Uterus (tissue), 4 donors: ENCODE data around the gene GPLD1. TPM values are rescaled to one million over a fixed set of nuclear protein-coding genes. Genes with fewer than 3 reads are reported as not detected.
"Not testable (repeated sequence)": the region's sequence is repeated elsewhere in the genome, so short reads cannot be mapped to it uniquely, and the experiment has no call there.

Experiments used
- DNase-seq, 2 donors: peaks; one replicate each; pipeline ENCODE4 v3.0.0-alpha.2; 2019 to 2020
- H3K27ac ChIP-seq, 2 donors: fragments of 200-600 bp; sonication (generic); 1 replicate in 1 of 2; 2 replicates in 1 of 2; pipeline ENCODE4 v1.5.1; 2016 to 2018
- H3K27me3 ChIP-seq, 2 donors: fragments of 200-600 bp; sonication (generic); one replicate each; pipeline ENCODE4 v1.5.1; 2018 to 2019; ENCODE audit warnings: control low read depth in 1 of 2
- H3K36me3 ChIP-seq, 2 donors: fragments of 200-600 bp; sonication (generic); one replicate each; pipeline ENCODE4 v1.5.1; 2019; ENCODE audit warnings: control low read depth in 1 of 2
- H3K4me1 ChIP-seq, 2 donors: fragments of 200-600 bp; sonication (generic); one replicate each; pipeline ENCODE4 v1.5.1; 2018 to 2019; ENCODE audit warnings: control low read depth in 1 of 2
- H3K4me3 ChIP-seq, 2 donors: fragments of 200-600 bp; sonication (generic); 1 replicate in 1 of 2; 2 replicates in 1 of 2; pipeline ENCODE4 v1.5.1; 2018 to 2019; ENCODE audit warnings: mild to moderate bottlenecking in 1 of 2
- H3K9me3 ChIP-seq, 2 donors: fragments of 200-600 bp; sonication (generic); one replicate each; pipeline ENCODE4 v1.5.1; 2019; ENCODE audit warnings: control low read depth in 1 of 2
- POLR2A ChIP-seq, 2 donors: fragments of 450-650 bp; IDR thresholded peaks; one replicate each; pipeline ENCODE4 v1.6.1; 2016; ENCODE audit warnings: antibody characterized with exemption in 2 of 2, mild to moderate bottlenecking in 1 of 2, moderate library complexity in 1 of 2
- intact Hi-C: fragments of 100-400 bp; cut with DNase I; formaldehyde crosslinking; loops from one replicate; pipeline ENCODE4 v1.15.1; 2023; ENCODE audit warnings: low total_unique reads
- total RNA-seq, 4 donors: library from RNA; depleted of rRNA in 3 of 4; stranded (reverse); fragments of >200 nt in 3 of 4; gene quantifications; one replicate each; pipeline versions ENCODE4 v1.1.0 to v1.2.4, GENCODE V29; 2014 to 2023
- TF ChIP-seq, protein P1 (sequence below), 4 experiments: fragments of 200-600 bp in 2 of 4; fragments of 450-650 bp in 2 of 4; sonication (generic) in 2 of 4; IDR thresholded peaks; one replicate each; pipeline ENCODE4 v1.5.1; 2016 to 2019; ENCODE audit warnings: antibody characterized with exemption in 4 of 4, mild to moderate bottlenecking in 2 of 4, moderate library complexity in 1 of 4
- donor health status: DM: yes; HTN: yes; CAD: no.

Gene GPLD1
- total RNA-seq, 4 donors from 2014 or later, result under 0.01 to 6.5 (median 3.7) TPM

DNA sequence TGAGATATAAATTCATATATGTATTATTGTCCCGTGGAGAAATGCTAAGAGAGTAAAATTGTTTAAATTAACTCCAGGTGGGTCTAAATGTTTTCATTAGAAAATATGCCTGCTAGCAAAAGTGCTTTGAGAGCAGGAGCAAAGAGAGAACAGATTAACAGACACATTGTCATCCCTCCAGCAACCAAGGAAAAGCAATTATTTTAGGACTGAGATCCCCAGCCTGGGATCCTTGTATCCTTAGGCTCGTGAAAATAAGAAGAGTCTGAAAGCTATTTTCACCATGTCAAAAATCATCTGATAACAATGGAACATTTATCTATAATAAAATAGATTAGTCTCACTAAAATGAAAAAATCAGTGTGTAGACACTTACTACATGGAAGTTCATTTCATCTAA, 98.2 kb downstream of the GPLD1 start:
- Histone ChIP-seq H3K9me3 (no peaks in the 10 kb centered on the region), H3K27me3 (no peaks in the 10 kb centered on the region), H3K4me1 (no peaks in the 10 kb centered on the region), H3K4me3 (no peak overlapping the region), H3K36me3 (no peaks in the 10 kb centered on the region), H3K27ac (no peak overlapping the region)
- no peak for DNase-seq
- no peak for TF ChIP-seq POLR2A (IDR thresholded peaks at IDR 0.05)
- TF ChIP-seq, protein P1, sequence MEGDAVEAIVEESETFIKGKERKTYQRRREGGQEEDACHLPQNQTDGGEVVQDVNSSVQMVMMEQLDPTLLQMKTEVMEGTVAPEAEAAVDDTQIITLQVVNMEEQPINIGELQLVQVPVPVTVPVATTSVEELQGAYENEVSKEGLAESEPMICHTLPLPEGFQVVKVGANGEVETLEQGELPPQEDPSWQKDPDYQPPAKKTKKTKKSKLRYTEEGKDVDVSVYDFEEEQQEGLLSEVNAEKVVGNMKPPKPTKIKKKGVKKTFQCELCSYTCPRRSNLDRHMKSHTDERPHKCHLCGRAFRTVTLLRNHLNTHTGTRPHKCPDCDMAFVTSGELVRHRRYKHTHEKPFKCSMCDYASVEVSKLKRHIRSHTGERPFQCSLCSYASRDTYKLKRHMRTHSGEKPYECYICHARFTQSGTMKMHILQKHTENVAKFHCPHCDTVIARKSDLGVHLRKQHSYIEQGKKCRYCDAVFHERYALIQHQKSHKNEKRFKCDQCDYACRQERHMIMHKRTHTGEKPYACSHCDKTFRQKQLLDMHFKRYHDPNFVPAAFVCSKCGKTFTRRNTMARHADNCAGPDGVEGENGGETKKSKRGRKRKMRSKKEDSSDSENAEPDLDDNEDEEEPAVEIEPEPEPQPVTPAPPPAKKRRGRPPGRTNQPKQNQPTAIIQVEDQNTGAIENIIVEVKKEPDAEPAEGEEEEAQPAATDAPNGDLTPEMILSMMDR (IDR thresholded peaks at IDR 0.05), result no peak
- intact Hi-C loops, result no loop called here

DNA sequence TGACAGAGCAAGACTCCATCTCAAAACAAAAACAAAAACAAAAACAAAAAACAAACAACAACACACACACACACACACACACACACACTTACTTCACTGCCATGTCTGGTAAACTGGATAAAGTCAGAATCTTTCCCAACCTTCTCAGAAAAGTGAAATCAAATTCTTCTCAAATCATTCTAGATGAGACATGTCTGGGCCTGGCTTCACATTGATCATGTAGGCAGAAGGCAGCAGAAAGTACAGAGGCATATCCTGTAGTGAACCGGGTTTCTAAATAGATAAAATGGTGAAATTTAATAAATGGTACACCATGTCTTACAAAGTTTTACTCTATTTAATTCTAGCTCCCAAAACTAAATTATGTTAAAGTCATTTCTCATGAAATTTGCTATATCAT, 101.6 kb downstream of the GPLD1 start:
- intact Hi-C loops, result no loop called here
- Histone ChIP-seq H3K36me3 (no peaks in the 10 kb centered on the region), H3K4me1 (no peaks in the 10 kb centered on the region), H3K27me3 (no peaks in the 10 kb centered on the region), H3K4me3 (no peak overlapping the region), H3K9me3 (no peaks in the 10 kb centered on the region), H3K27ac (no peak overlapping the region)
- no peak for TF ChIP-seq POLR2A (IDR thresholded peaks at IDR 0.05)
- TF ChIP-seq, protein P1 (IDR thresholded peaks at IDR 0.05), result no peak
- DNase-seq, result no peak

DNA sequence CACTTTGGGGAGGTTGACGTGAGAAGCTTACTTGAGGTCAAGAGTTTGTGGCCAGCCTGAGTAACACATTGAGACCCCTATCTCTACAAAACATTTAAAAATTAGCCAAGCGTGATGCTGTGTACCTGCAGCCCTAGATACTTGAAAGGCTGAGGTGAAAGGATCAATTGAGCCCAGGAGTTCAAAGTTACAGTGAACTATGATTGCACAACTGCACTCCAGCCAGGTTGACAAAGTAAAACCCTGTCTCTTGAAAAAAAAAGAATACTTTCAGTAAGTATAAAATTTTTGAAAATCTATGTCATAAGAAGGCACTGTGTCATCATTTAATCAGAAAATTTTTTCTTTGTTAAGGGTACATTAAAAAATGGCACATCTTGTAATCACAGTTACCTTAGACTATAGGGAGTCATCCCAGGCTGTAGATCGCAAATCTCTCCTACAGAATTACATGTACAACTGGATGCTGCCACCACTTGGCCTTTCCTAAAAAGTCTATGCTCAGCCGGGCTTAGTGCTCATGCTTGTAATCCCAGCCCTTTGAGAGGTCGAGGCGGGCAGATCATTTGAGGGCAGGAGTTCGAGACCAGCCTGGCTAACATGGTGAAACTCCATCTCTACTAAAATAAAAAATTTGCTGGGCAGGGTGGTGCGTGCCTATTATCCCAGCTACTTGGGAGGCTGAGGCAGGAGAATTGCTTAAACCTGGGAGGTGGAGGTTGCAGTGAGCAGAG, 103.7 kb downstream of the GPLD1 start:
- no peaks in the 10 kb centered on the region for H3K9me3 ChIP-seq
- TF ChIP-seq, protein P1 (IDR thresholded peaks at IDR 0.05), result no peak
- no peak for TF ChIP-seq POLR2A (IDR thresholded peaks at IDR 0.05)
- DNase-seq, result no peak
- no peaks in the 10 kb centered on the region for H3K27me3 ChIP-seq
- H3K4me3 ChIP-seq, result no peak overlapping the region
- H3K4me1 ChIP-seq, result no peaks in the 10 kb centered on the region
- H3K27ac ChIP-seq, result no peak overlapping the region
- no peaks in the 10 kb centered on the region for H3K36me3 ChIP-seq
- intact Hi-C loops, result no loop called here

DNA sequence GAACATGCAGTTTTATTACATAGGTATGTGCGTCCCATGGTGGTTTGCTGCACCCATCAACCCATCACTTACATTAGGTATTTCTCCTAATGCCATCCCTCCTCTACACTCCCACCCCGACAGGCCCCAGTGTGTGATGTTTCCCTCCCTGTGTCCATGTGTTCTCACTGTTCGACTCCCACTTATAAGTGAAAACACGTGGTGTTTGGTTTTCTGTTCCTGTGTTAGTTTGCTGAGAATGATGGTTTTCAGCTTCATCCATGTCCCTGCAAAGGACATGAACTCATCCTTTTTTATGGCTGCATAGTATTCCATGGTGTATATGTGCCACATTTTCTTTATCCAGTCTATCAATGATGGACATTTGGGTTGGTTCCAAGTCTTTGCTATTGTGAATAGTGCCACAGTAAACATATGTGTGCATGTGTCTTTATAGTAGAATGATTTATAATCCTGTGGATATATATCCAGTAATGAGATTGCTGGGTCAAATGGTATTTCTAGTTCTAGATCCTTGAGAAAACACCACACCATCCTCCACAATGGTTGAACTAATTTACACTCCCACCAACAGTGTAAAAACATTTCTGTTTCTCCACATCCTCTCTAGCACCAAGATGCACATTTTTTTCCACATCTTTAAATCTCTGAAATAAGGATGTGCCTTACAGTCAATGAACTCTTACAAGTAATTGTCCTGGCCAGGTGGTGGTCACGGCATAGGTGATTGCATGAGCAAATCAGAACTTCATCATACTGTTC, 104.8 kb downstream of the GPLD1 start:
- H3K4me1 ChIP-seq, H3K27ac ChIP-seq, H3K9me3 ChIP-seq, DNase-seq, H3K27me3 ChIP-seq, H3K36me3 ChIP-seq, intact Hi-C loops, H3K4me3 ChIP-seq: not testable (repeated sequence)

DNA sequence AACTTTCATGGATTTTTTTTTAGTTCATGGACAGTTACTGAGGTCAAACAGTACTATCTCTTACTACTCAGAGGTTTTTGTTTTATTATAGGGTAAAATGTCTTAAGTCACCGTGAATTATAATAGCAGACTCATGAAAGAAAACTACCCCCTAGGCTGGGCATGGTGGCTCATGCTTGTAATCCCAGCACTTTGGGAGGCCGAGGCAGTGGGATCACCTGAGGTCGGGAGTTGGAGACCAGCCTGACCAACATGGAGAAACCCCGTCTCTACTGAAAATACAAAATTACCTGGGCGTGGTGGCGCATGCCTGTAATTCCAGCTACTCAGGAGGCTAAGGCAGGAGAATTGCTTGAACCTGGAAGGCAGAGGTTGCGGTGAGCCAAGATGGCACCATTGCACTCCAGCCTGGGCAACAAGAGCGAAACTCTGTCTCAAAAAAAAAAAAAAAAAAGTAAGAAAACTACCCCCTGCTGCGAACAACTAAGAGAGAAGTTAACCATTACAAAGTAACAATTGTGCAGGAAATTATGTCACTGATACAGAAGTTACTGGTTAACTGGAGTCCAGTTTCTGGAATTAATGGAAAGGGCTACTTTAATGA, 106.4 kb downstream of the GPLD1 start:
- H3K4me1 ChIP-seq, H3K36me3 ChIP-seq, DNase-seq, H3K9me3 ChIP-seq, H3K4me3 ChIP-seq, H3K27ac ChIP-seq, intact Hi-C loops, H3K27me3 ChIP-seq: not testable (repeated sequence)

DNA sequence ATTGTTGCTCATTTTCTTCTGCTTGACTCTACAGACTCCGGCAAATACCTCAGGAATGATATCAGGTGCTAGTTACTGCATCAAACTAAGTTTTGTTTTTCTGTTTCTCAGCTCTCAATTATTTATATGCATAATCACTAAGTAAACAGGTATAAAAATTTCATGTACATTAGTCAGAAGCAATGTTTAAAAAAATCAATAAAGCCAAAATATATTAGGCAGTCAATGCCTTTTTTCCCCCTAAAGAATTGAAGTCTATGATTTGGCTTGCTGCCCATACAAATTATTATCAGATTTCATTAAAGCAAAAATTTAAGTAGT, 107.2 kb downstream of the GPLD1 start:
- DNase-seq, result no peak
- TF ChIP-seq, protein P1 (IDR thresholded peaks at IDR 0.05), result no peak
- TF ChIP-seq POLR2A (IDR thresholded peaks at IDR 0.05), result no peak
- Histone ChIP-seq H3K27ac (no peak overlapping the region), H3K27me3 (no peaks in the 10 kb centered on the region), H3K4me3 (no peak overlapping the region), H3K36me3 (no peaks in the 10 kb centered on the region), H3K4me1 (no peaks in the 10 kb centered on the region), H3K9me3 (no peaks in the 10 kb centered on the region)
- intact Hi-C loops, result no loop called here
